Fibroblast of the aortic adventitia (primary cell): ENCODE measurements around the gene MICAL2. TPM values are rescaled to one million over a fixed set of nuclear protein-coding genes. Genes with fewer than 3 reads are reported as not detected.

Experiments used
- DNase-seq: peaks from one replicate; pipeline ENCODE4 v3.0.0-alpha.2; 2010; ENCODE audit warnings: low read depth
- H3K4me3 ChIP-seq: 2 replicates; pipeline ENCODE4 v1.5.1; 2011; ENCODE audit warnings: low read depth, mild to moderate bottlenecking, control low read depth, low read length, moderate library complexity
- total RNA-seq: library from RNA; depleted of rRNA; stranded (reverse); fragments of >200 nt; gene quantifications from 2 replicates; pipeline ENCODE4 v1.2.3, GENCODE V29; 2012; ENCODE audit warnings: low replicate concordance
- TF ChIP-seq, protein P1 (sequence below): IDR thresholded peaks from 2 replicates; pipeline ENCODE4 v1.5.1; 2011; ENCODE audit warnings: mild to moderate bottlenecking, low read length, control low read depth, inconsistent platforms; ENCODE audit not compliant: insufficient read depth

The MICAL2 gene
- total RNA-seq, 1 donor: 146 TPM

GRCh38 chr11:12077535-12078280 is 32.7 kb upstream of the MICAL2 start:
- H3K4me3 ChIP-seq: no peak overlapping the region
- TF ChIP-seq, protein P1, sequence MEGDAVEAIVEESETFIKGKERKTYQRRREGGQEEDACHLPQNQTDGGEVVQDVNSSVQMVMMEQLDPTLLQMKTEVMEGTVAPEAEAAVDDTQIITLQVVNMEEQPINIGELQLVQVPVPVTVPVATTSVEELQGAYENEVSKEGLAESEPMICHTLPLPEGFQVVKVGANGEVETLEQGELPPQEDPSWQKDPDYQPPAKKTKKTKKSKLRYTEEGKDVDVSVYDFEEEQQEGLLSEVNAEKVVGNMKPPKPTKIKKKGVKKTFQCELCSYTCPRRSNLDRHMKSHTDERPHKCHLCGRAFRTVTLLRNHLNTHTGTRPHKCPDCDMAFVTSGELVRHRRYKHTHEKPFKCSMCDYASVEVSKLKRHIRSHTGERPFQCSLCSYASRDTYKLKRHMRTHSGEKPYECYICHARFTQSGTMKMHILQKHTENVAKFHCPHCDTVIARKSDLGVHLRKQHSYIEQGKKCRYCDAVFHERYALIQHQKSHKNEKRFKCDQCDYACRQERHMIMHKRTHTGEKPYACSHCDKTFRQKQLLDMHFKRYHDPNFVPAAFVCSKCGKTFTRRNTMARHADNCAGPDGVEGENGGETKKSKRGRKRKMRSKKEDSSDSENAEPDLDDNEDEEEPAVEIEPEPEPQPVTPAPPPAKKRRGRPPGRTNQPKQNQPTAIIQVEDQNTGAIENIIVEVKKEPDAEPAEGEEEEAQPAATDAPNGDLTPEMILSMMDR: no peak
- DNase-seq: no peak

DNA sequence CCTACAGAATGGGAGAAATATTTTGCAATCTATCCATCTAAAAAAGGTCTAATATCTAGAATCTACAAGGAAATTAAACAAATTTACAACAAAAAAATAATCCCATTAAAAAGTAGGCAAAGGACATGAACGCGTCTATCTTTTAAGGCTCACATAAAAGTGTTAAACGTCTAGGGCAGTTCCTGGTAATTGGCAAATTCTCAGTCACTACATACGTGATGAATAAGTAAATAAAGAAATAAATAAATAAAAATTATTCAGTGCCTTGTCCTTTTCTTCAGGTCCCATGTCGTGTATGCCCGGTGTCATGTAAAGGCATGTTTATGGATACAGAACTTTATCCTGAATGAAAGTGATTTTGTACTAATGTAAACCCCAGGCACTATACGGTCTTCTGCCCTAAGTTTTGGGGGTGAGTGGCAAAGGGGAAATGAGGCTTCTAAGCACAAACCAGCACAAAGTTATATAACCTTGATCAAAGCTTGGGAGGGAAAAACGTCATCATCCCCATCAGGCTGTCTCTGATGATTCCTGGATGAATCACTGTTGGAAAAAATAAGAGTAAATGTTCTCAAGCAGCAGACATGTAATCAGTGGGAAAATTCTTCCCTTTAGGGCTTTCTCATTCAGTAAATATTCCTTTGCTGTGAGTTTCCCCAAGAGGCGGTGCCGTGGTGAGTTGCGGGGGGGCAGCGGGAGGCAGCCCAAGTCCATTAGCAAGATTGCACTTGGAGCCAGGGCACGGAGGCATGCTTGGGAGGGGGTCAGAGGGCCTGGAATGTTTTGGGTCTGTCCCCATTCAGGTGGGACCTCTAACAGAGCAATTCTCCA is 30.4 kb upstream of the MICAL2 start:
- TF ChIP-seq, protein P1: no peak
- H3K4me3 ChIP-seq: peak overlapping the region; percentile 33
- peak; percentile 97 for DNase-seq

DNA sequence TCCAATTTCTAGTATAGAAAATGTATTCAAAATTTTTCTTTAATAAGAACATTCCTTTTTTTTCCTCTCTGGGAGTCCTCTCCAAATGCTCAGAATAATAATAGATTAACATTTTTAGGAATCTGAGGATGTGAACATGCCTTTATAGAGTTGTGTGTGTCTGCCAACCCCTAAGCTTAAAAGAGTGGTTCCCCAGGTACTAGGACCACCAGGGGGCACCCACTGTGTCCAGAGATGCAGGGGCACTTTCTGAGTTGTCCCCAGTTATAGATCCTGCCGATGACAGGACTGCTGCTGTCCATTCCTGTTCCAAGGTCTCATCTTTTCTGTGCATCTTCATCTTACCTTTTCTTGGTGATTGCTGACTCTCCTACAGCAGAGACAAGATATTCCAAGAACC is 27.0 kb upstream of the MICAL2 start:
- H3K4me3 ChIP-seq: no peak overlapping the region
- TF ChIP-seq, protein P1: peak; percentile 11
- DNase-seq: no peak

- DNase-seq: no peak
Observed at GRCh38 chr11:12084256-12084655, 26.1 kb upstream of the MICAL2 start.

DNA sequence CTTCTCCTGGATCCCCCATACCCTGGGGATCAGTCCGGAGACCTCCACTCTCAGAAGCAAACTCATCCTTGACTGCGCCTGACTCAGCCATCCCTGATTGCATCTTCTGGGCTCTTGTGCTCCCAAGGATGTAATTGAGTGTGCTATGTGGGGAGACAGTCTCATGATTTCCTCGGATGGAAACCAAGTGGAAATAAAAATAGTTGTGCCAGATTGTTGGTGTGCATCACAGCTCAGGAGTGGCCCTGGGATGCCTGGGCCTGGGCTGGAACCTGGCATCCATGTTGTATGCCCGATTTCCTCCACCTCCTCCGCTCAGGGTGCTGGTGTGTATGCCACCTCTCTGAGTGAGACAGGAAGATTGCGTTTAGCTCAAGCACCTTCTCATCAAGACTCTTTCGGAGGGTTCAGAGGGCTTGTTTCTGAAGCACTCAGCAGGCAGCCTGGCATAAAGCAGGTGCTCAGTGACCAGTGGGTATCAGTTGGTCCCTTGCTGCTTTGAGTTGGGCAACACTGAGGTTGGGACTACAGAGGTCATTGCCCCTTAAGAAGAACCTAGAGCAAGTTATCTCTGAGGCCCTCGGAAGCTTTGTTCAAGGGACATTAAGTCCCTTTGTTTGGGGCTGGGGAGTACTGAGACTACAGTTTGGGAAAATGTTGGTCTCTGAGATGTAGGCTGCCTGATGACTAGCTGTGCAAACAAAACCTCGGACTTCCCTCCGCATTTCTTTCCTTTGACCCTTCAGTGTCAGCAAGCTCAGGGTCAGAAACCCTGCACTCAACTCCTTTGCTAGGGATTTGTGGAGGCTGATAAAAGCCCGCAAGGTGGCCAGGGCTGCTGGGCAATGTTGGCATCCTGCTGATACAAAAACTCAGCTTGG is 24.8 kb upstream of the MICAL2 start:
- no peak for DNase-seq
- TF ChIP-seq, protein P1: no peak
- H3K4me3 ChIP-seq: no peak overlapping the region

More at GRCh38 chr11:12084256-12084655, 26.1 kb upstream of the MICAL2 start:
- TF ChIP-seq, protein P1: no peak
- no peak overlapping the region for H3K4me3 ChIP-seq
